ENCODE data around the gene MT1B. TPM values are rescaled to one million over a fixed set of nuclear protein-coding genes. Genes with fewer than 3 reads are reported as not detected.
A peak's percentile ranks its signal among the peaks of the same experiment; 100 is the strongest.

The MT1B gene
- total and polyA plus RNA-seq, 2 of the 13 experiments (the other 11 are each of a cell fraction or from before 2014, with no cell fraction given), result 0.89 TPM; not detected in 1

DNA sequence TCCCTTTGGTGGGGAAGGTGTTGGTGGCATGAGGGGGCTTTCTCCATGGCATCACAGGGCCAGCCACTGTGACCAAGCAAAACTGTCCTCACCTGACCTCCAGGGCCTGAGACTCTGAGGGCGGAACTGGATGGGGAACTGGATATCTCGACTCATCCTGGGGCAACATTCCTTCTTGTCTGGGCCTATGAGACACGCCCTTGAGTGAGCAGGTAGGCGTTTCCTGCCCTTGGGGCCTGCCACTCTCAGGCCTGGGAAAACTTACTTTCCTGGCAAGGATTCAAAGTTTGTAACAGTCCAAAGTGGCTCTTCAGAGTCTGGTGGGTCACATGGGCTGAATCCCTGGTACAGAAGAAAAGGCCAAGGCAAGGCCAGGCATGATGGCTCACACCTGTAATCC lies 40.2 kb downstream of the MT1B start (continued):
- TF ChIP-seq, protein P1, sequence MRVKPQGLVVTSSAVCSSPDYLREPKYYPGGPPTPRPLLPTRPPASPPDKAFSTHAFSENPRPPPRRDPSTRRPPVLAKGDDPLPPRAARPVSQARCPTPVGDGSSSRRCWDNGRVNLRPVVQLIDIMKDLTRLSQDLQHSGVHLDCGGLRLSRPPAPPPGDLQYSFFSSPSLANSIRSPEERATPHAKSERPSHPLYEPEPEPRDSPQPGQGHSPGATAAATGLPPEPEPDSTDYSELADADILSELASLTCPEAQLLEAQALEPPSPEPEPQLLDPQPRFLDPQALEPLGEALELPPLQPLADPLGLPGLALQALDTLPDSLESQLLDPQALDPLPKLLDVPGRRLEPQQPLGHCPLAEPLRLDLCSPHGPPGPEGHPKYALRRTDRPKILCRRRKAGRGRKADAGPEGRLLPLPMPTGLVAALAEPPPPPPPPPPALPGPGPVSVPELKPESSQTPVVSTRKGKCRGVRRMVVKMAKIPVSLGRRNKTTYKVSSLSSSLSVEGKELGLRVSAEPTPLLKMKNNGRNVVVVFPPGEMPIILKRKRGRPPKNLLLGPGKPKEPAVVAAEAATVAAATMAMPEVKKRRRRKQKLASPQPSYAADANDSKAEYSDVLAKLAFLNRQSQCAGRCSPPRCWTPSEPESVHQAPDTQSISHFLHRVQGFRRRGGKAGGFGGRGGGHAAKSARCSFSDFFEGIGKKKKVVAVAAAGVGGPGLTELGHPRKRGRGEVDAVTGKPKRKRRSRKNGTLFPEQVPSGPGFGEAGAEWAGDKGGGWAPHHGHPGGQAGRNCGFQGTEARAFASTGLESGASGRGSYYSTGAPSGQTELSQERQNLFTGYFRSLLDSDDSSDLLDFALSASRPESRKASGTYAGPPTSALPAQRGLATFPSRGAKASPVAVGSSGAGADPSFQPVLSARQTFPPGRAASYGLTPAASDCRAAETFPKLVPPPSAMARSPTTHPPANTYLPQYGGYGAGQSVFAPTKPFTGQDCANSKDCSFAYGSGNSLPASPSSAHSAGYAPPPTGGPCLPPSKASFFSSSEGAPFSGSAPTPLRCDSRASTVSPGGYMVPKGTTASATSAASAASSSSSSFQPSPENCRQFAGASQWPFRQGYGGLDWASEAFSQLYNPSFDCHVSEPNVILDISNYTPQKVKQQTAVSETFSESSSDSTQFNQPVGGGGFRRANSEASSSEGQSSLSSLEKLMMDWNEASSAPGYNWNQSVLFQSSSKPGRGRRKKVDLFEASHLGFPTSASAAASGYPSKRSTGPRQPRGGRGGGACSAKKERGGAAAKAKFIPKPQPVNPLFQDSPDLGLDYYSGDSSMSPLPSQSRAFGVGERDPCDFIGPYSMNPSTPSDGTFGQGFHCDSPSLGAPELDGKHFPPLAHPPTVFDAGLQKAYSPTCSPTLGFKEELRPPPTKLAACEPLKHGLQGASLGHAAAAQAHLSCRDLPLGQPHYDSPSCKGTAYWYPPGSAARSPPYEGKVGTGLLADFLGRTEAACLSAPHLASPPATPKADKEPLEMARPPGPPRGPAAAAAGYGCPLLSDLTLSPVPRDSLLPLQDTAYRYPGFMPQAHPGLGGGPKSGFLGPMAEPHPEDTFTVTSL (CRISPR knock-in tag; IDR thresholded peaks at IDR 0.05; ENCODE audit: borderline replicate concordance), result no peak
- TF ChIP-seq ZNF101 (CRISPR knock-in tag; IDR thresholded peaks at IDR 0.05; ENCODE audit: borderline replicate concordance, low read depth) (no peak), ZNF235 (CRISPR knock-in tag; IDR thresholded peaks at IDR 0.05; ENCODE audit: borderline replicate concordance) (no peak), CCAR2 (optimal IDR thresholded peaks at IDR 0.05; ENCODE audit: low read depth, low read length) (no peak), ARNT (IDR thresholded peaks at IDR 0.05) (no peak), ZNF501 (CRISPR knock-in tag; IDR thresholded peaks at IDR 0.05) (no peak), ZNF225 (CRISPR knock-in tag; IDR thresholded peaks at IDR 0.05) (no peak), RXRB (CRISPR knock-in tag; IDR thresholded peaks at IDR 0.05; ENCODE audit: borderline replicate concordance) (peak; percentile 57), ZNF883 (CRISPR knock-in tag; IDR thresholded peaks at IDR 0.05; ENCODE audit: not compliant biosample characterization) (no peak), KLF12 (CRISPR knock-in tag; IDR thresholded peaks at IDR 0.05; ENCODE audit: borderline replicate concordance) (no peak), SNAPC2 (CRISPR knock-in tag; IDR thresholded peaks at IDR 0.05) (no peak), BRCA1 (CRISPR knock-in tag; IDR thresholded peaks at IDR 0.05) (no peak), ZNF563 (CRISPR knock-in tag; IDR thresholded peaks at IDR 0.05) (no peak), RXRA (CRISPR knock-in tag; IDR thresholded peaks at IDR 0.05) (peak; percentile 73; the same call in 1 of the 2 replicates)
- TF ChIP-seq, protein P2, sequence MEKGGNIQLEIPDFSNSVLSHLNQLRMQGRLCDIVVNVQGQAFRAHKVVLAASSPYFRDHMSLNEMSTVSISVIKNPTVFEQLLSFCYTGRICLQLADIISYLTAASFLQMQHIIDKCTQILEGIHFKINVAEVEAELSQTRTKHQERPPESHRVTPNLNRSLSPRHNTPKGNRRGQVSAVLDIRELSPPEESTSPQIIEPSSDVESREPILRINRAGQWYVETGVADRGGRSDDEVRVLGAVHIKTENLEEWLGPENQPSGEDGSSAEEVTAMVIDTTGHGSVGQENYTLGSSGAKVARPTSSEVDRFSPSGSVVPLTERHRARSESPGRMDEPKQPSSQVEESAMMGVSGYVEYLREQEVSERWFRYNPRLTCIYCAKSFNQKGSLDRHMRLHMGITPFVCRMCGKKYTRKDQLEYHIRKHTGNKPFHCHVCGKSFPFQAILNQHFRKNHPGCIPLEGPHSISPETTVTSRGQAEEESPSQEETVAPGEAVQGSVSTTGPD (CRISPR knock-in tag; IDR thresholded peaks at IDR 0.05), result no peak
- TF ChIP-seq, protein P3, sequence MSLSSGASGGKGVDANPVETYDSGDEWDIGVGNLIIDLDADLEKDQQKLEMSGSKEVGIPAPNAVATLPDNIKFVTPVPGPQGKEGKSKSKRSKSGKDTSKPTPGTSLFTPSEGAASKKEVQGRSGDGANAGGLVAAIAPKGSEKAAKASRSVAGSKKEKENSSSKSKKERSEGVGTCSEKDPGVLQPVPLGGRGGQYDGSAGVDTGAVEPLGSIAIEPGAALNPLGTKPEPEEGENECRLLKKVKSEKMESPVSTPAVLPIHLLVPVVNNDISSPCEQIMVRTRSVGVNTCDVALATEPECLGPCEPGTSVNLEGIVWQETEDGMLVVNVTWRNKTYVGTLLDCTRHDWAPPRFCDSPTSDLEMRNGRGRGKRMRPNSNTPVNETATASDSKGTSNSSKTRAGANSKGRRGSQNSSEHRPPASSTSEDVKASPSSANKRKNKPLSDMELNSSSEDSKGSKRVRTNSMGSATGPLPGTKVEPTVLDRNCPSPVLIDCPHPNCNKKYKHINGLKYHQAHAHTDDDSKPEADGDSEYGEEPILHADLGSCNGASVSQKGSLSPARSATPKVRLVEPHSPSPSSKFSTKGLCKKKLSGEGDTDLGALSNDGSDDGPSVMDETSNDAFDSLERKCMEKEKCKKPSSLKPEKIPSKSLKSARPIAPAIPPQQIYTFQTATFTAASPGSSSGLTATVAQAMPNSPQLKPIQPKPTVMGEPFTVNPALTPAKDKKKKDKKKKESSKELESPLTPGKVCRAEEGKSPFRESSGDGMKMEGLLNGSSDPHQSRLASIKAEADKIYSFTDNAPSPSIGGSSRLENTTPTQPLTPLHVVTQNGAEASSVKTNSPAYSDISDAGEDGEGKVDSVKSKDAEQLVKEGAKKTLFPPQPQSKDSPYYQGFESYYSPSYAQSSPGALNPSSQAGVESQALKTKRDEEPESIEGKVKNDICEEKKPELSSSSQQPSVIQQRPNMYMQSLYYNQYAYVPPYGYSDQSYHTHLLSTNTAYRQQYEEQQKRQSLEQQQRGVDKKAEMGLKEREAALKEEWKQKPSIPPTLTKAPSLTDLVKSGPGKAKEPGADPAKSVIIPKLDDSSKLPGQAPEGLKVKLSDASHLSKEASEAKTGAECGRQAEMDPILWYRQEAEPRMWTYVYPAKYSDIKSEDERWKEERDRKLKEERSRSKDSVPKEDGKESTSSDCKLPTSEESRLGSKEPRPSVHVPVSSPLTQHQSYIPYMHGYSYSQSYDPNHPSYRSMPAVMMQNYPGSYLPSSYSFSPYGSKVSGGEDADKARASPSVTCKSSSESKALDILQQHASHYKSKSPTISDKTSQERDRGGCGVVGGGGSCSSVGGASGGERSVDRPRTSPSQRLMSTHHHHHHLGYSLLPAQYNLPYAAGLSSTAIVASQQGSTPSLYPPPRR (CRISPR knock-in tag; IDR thresholded peaks at IDR 0.05; ENCODE audit: borderline replicate concordance), result no peak
- TF ChIP-seq, protein P4, sequence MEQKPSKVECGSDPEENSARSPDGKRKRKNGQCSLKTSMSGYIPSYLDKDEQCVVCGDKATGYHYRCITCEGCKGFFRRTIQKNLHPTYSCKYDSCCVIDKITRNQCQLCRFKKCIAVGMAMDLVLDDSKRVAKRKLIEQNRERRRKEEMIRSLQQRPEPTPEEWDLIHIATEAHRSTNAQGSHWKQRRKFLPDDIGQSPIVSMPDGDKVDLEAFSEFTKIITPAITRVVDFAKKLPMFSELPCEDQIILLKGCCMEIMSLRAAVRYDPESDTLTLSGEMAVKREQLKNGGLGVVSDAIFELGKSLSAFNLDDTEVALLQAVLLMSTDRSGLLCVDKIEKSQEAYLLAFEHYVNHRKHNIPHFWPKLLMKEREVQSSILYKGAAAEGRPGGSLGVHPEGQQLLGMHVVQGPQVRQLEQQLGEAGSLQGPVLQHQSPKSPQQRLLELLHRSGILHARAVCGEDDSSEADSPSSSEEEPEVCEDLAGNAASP (CRISPR knock-in tag; IDR thresholded peaks at IDR 0.05; ENCODE audit: borderline replicate concordance), result peak; percentile 90
